SK-N-SH treated with all-trans-retinoic acid at 6 μM for 48 hours (cell line): ENCODE results near the gene LEP.

ENCODE experiments used
- ATAC-seq: fragments of 200-7000 bp; cut with Tn5 transposase; 3 replicates; pipeline ENCODE4 v1.9.1; 2020; ENCODE audit warnings: mild to moderate bottlenecking, moderate library complexity
- ARNTL ChIP-seq: fragments of 450-650 bp; formaldehyde crosslinking; IDR thresholded peaks from 2 replicates; pipeline ENCODE4 v1.5.0; 2020; ENCODE audit warnings: low read depth, mild to moderate bottlenecking, moderate library complexity, borderline replicate concordance
- CSDC2 ChIP-seq: fragments of 250-450 bp; sonication (Bioruptor Pico); IDR thresholded peaks from 2 replicates; pipeline ENCODE4 v1.5.0; 2020; ENCODE audit warnings: mild to moderate bottlenecking, moderate library complexity
- ESRRG ChIP-seq: fragments of 250-450 bp; sonication (Bioruptor Pico); IDR thresholded peaks from 2 replicates; pipeline ENCODE4 v1.6.1; 2021; ENCODE audit warnings: mild to moderate bottlenecking
- GLIS3 ChIP-seq: fragments of 250-450 bp; sonication (Bioruptor Pico); IDR thresholded peaks from 2 replicates; pipeline ENCODE4 v1.5.0; 2020; ENCODE audit warnings: mild to moderate bottlenecking, moderate library complexity
- ISL1 ChIP-seq: fragments of 250-450 bp; sonication (Bioruptor Pico); IDR thresholded peaks from 2 replicates; pipeline ENCODE4 v2.1.2; 2022; ENCODE audit warnings: mild to moderate bottlenecking, moderate library complexity
- OSR1 ChIP-seq: fragments of 250-450 bp; sonication (Bioruptor Pico); IDR thresholded peaks from 2 replicates; pipeline ENCODE4 v1.8.0; 2022; ENCODE audit warnings: moderate library complexity, mild to moderate bottlenecking, inconsistent platforms
- PPARA ChIP-seq: fragments of 250-450 bp; sonication (Bioruptor Pico); IDR thresholded peaks from 2 replicates; pipeline ENCODE4 v1.5.0; 2020; ENCODE audit warnings: mild to moderate bottlenecking, borderline replicate concordance
- RARB ChIP-seq: fragments of 250-450 bp; sonication (Bioruptor Pico); IDR thresholded peaks from 2 replicates; pipeline ENCODE4 v1.8.0; 2021; ENCODE audit warnings: mild to moderate bottlenecking, moderate library complexity
- SNAI2 ChIP-seq: fragments of 250-450 bp; sonication (Bioruptor Pico); IDR thresholded peaks from 2 replicates; pipeline ENCODE4 v1.5.0; 2020; ENCODE audit warnings: mild to moderate bottlenecking, moderate library complexity
- TCF4 ChIP-seq: fragments of 250-450 bp; sonication (Bioruptor Pico); IDR thresholded peaks from 2 replicates; pipeline ENCODE4 v1.8.0; 2021; ENCODE audit warnings: mild to moderate bottlenecking, moderate library complexity, borderline replicate concordance
- TOX ChIP-seq: fragments of 250-450 bp; sonication (Bioruptor Pico); IDR thresholded peaks from 2 replicates; pipeline ENCODE4 v1.8.0; 2021; ENCODE audit warnings: mild to moderate bottlenecking, moderate library complexity, borderline replicate concordance
- ZC3H10 ChIP-seq: fragments of 250-450 bp; sonication (Bioruptor Pico); IDR thresholded peaks from 2 replicates; pipeline ENCODE4 v1.5.1; 2021; ENCODE audit warnings: mild to moderate bottlenecking, moderate library complexity
- ZFP3 ChIP-seq: fragments of 250-450 bp; sonication (Bioruptor Pico); IDR thresholded peaks from 2 replicates; pipeline ENCODE4 v1.5.0; 2020; ENCODE audit warnings: mild to moderate bottlenecking, moderate library complexity
- ZFP30 ChIP-seq: fragments of 450-650 bp; formaldehyde crosslinking; IDR thresholded peaks from 2 replicates; pipeline ENCODE4 v1.5.0; 2022; ENCODE audit warnings: mild to moderate bottlenecking, moderate library complexity
- ZNF70 ChIP-seq: fragments of 450-650 bp; formaldehyde crosslinking; IDR thresholded peaks from 2 replicates; pipeline ENCODE4 v1.5.0; 2020; ENCODE audit warnings: mild to moderate bottlenecking, moderate library complexity
- ZNF8 ChIP-seq: fragments of 450-650 bp; formaldehyde crosslinking; IDR thresholded peaks from 2 replicates; pipeline ENCODE4 v1.5.0; 2020; ENCODE audit warnings: mild to moderate bottlenecking, moderate library complexity
- TF ChIP-seq, protein P1 (sequence below): fragments of 250-450 bp; sonication (Bioruptor Pico); IDR thresholded peaks from 2 replicates; pipeline ENCODE4 v1.8.0; 2021; ENCODE audit warnings: low read depth, mild to moderate bottlenecking, moderate library complexity, borderline replicate concordance
- TF ChIP-seq, protein P2 (sequence below): fragments of 250-450 bp; sonication (Bioruptor Pico); IDR thresholded peaks from 2 replicates; pipeline ENCODE4 v1.5.1; 2020; ENCODE audit warnings: low read depth, mild to moderate bottlenecking, moderate library complexity
- TF ChIP-seq, protein P3 (sequence below): fragments of 250-450 bp; sonication (Bioruptor Pico); IDR thresholded peaks from 2 replicates; pipeline ENCODE4 v1.5.1; 2021; ENCODE audit warnings: mild to moderate bottlenecking, moderate library complexity
- TF ChIP-seq, protein P4 (sequence below): fragments of 250-450 bp; sonication (Bioruptor Pico); IDR thresholded peaks from 2 replicates; pipeline ENCODE4 v1.8.0; 2020; ENCODE audit warnings: mild to moderate bottlenecking, moderate library complexity, borderline replicate concordance
- TF ChIP-seq, protein P5 (sequence below): fragments of 250-450 bp; sonication (Bioruptor Pico); IDR thresholded peaks from 2 replicates; pipeline ENCODE4 v1.5.0; 2020; ENCODE audit warnings: mild to moderate bottlenecking, moderate library complexity

The LEP gene

DNA sequence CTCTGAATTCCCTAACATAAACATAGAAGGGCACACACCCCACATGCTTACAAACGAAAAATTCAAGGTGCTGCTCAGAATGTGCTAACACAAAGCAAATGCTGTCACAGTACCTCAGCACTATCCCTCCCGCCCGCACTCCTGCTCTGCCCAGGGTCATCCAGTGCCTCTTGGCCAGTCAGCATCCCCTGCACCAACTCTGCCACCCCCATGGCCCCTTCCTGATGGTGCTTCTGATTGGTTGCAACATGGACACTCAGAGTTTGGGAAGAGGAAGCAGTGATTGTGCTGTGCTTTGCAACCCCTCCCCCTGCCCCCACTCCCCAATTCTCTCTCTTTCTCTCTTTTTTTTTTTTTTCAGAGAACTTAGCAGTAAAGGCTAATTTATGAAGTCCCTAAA lies 13.8 kb upstream of the LEP start:
- ATAC-seq: no peak
- TF ChIP-seq TCF4 (CRISPR knock-in tag): no peak
- no peak for TF ChIP-seq GLIS3
- no peak for TF ChIP-seq OSR1 (CRISPR knock-in tag)
- no peak for TF ChIP-seq ESRRG (CRISPR knock-in tag)
- TF ChIP-seq, protein P1, sequence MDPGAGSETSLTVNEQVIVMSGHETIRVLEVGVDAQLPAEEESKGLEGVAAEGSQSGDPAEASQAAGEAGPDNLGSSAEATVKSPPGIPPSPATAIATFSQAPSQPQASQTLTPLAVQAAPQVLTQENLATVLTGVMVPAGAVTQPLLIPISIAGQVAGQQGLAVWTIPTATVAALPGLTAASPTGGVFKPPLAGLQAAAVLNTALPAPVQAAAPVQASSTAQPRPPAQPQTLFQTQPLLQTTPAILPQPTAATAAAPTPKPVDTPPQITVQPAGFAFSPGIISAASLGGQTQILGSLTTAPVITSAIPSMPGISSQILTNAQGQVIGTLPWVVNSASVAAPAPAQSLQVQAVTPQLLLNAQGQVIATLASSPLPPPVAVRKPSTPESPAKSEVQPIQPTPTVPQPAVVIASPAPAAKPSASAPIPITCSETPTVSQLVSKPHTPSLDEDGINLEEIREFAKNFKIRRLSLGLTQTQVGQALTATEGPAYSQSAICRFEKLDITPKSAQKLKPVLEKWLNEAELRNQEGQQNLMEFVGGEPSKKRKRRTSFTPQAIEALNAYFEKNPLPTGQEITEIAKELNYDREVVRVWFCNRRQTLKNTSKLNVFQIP (CRISPR knock-in tag): no peak
- TF ChIP-seq ZFP3 (CRISPR knock-in tag): no peak
- no peak for TF ChIP-seq SNAI2
- no peak for TF ChIP-seq ARNTL (CRISPR knock-in tag)
- TF ChIP-seq PPARA (CRISPR knock-in tag): no peak
- TF ChIP-seq, protein P2, sequence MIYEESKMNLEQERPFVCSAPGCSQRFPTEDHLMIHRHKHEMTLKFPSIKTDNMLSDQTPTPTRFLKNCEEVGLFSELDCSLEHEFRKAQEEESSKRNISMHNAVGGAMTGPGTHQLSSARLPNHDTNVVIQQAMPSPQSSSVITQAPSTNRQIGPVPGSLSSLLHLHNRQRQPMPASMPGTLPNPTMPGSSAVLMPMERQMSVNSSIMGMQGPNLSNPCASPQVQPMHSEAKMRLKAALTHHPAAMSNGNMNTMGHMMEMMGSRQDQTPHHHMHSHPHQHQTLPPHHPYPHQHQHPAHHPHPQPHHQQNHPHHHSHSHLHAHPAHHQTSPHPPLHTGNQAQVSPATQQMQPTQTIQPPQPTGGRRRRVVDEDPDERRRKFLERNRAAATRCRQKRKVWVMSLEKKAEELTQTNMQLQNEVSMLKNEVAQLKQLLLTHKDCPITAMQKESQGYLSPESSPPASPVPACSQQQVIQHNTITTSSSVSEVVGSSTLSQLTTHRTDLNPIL (CRISPR knock-in tag): no peak
- TF ChIP-seq ZNF70 (CRISPR knock-in tag): no peak
- no peak for TF ChIP-seq ISL1 (CRISPR knock-in tag)
- TF ChIP-seq, protein P3, sequence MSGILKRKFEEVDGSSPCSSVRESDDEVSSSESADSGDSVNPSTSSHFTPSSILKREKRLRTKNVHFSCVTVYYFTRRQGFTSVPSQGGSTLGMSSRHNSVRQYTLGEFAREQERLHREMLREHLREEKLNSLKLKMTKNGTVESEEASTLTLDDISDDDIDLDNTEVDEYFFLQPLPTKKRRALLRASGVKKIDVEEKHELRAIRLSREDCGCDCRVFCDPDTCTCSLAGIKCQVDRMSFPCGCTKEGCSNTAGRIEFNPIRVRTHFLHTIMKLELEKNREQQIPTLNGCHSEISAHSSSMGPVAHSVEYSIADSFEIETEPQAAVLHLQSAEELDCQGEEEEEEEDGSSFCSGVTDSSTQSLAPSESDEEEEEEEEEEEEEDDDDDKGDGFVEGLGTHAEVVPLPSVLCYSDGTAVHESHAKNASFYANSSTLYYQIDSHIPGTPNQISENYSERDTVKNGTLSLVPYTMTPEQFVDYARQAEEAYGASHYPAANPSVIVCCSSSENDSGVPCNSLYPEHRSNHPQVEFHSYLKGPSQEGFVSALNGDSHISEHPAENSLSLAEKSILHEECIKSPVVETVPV (CRISPR knock-in tag): no peak

DNA sequence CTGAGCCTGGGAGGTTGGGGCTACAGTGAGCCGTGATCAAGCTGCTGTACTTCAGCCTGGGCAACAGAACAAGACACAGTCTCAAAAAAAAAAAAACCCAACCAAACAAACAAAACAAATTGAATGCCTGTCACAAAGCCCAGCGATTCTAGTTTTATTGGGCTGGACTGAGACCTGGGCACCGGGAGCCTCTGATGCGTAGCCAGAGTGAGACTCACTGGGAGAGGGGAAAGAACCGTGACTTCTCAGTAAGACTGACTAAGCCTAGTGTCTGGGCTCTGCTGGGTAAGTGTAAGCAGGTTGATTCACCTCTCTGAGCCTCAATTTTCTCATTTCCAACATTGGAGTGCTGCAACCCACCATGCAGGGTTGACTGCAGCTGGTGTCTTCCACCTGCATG lies 10.1 kb upstream of the LEP start:
- ATAC-seq: no peak
- TF ChIP-seq, protein P2 (CRISPR knock-in tag): no peak
- TF ChIP-seq RARB (CRISPR knock-in tag): no peak

DNA sequence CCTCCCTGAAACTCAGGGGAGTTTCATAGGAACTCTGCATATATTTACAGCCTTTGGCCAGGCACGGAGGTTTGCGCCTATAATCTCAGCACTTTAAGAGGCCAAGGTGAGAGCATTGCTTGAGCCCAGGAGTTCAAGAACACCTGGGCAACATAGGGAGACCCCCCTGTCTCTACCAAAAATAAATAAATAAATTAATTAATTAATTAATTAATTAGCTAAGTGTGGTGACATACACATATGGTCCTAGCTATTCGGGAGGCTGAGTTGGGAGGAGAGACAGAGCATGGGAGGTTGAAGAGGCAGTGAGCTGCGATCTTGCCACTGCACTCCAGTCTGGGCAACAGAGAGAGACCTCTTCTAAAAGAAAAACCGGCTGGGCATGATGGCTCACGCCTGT lies 9.4 kb upstream of the LEP start:
- ATAC-seq: no peak

DNA sequence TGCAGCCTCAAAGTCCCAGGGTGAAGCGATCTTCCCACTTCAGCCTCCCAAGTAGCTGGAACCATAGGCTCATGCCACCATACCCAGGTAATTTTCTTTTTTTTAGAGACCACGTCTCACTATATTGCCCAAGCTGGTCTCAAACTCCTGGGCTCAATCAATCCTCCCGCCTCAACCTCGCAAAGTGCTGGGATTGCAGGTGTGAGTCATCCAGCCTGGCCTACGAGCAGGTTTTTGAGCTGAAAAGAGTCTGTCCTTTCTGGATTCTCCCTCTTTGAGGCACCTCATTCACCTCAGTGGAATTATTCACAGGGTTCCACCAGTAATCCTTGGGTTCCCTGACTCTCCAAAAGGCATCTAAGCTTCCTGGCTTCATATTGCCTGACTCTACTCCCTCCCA lies 7.6 kb upstream of the LEP start:
- ATAC-seq: no peak
- TF ChIP-seq ISL1 (CRISPR knock-in tag) (no peak), TOX (CRISPR knock-in tag) (no peak), TCF4 (CRISPR knock-in tag) (no peak), RARB (CRISPR knock-in tag) (no peak), CSDC2 (no peak), ZNF8 (CRISPR knock-in tag) (no peak), ZFP3 (CRISPR knock-in tag) (no peak), ZC3H10 (no peak), ZNF70 (CRISPR knock-in tag) (no peak), GLIS3 (no peak), OSR1 (CRISPR knock-in tag) (no peak)
- TF ChIP-seq, protein P4, sequence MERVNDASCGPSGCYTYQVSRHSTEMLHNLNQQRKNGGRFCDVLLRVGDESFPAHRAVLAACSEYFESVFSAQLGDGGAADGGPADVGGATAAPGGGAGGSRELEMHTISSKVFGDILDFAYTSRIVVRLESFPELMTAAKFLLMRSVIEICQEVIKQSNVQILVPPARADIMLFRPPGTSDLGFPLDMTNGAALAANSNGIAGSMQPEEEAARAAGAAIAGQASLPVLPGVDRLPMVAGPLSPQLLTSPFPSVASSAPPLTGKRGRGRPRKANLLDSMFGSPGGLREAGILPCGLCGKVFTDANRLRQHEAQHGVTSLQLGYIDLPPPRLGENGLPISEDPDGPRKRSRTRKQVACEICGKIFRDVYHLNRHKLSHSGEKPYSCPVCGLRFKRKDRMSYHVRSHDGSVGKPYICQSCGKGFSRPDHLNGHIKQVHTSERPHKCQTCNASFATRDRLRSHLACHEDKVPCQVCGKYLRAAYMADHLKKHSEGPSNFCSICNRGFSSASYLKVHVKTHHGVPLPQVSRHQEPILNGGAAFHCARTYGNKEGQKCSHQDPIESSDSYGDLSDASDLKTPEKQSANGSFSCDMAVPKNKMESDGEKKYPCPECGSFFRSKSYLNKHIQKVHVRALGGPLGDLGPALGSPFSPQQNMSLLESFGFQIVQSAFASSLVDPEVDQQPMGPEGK (CRISPR knock-in tag): no peak
- TF ChIP-seq, protein P3 (CRISPR knock-in tag): no peak

More for the DNA sequence above, 9.4 kb upstream of the LEP start:
- TF ChIP-seq PPARA (CRISPR knock-in tag) (no peak), ZFP3 (CRISPR knock-in tag) (no peak), GLIS3 (no peak), RARB (CRISPR knock-in tag) (no peak), ZFP30 (CRISPR knock-in tag) (no peak), SNAI2 (no peak), ZNF8 (CRISPR knock-in tag) (no peak), CSDC2 (no peak)
- TF ChIP-seq, protein P5, sequence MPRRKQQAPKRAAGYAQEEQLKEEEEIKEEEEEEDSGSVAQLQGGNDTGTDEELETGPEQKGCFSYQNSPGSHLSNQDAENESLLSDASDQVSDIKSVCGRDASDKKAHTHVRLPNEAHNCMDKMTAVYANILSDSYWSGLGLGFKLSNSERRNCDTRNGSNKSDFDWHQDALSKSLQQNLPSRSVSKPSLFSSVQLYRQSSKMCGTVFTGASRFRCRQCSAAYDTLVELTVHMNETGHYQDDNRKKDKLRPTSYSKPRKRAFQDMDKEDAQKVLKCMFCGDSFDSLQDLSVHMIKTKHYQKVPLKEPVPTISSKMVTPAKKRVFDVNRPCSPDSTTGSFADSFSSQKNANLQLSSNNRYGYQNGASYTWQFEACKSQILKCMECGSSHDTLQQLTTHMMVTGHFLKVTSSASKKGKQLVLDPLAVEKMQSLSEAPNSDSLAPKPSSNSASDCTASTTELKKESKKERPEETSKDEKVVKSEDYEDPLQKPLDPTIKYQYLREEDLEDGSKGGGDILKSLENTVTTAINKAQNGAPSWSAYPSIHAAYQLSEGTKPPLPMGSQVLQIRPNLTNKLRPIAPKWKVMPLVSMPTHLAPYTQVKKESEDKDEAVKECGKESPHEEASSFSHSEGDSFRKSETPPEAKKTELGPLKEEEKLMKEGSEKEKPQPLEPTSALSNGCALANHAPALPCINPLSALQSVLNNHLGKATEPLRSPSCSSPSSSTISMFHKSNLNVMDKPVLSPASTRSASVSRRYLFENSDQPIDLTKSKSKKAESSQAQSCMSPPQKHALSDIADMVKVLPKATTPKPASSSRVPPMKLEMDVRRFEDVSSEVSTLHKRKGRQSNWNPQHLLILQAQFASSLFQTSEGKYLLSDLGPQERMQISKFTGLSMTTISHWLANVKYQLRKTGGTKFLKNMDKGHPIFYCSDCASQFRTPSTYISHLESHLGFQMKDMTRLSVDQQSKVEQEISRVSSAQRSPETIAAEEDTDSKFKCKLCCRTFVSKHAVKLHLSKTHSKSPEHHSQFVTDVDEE (CRISPR knock-in tag): no peak
